PC-3 (cell line): ENCODE results near the gene SGTB. TPM values are rescaled to one million over a fixed set of nuclear protein-coding genes. Genes with fewer than 3 reads are reported as not detected.

Source experiments
- ATAC-seq: fragments of 200-7000 bp; cut with Tn5 transposase; 2 replicates; pipeline ENCODE4 v1.9.1; 2020; ENCODE audit warnings: mild to moderate bottlenecking, moderate library complexity
- BruUV-seq: library from RNA; stranded (reverse); fragments of 400-500 nt; replicated peaks from 2 replicates; lab custom pipeline; 2021; lab: Mats Ljungman, UMichigan
- CTCF ChIA-PET: fragments of 300-600 bp; sonication (Branson Sonifier 250); formaldehyde crosslinking; loops from one replicate; lab custom pipeline; 2022; ENCODE audit warnings: antibody characterized with exemption; lab: Charles Lee
- POLR2A ChIA-PET: fragments of 300-600 bp; sonication (Branson Sonifier 250); formaldehyde crosslinking; loops from one replicate; lab custom pipeline; 2022; ENCODE audit warnings: antibody characterized with exemption; ENCODE audit not compliant: unreplicated experiment; lab: Charles Lee
- DNase-seq: peaks from one replicate; pipeline ENCODE4 v3.0.0-alpha.2; 2015
- H2AFZ ChIP-seq: fragments of 300-600 bp; sonication (generic); 2 replicates; pipeline ENCODE4 v1.6.0; 2016; ENCODE audit warnings: antibody characterized with exemption, low read length
- H3F3A ChIP-seq: fragments of 300-600 bp; sonication (generic); one replicate; pipeline ENCODE4 v1.6.0; 2017; ENCODE audit warnings: antibody characterized with exemption, low read length, control low read depth, mild to moderate bottlenecking; ENCODE audit not compliant: unreplicated experiment
- H3K27ac ChIP-seq: fragments of 300-600 bp; sonication (generic); 2 replicates; pipeline ENCODE4 v1.5.1; 2016; ENCODE audit warnings: mild to moderate bottlenecking, low read length
- H3K27me3 ChIP-seq: fragments of 300-600 bp; sonication (generic); 2 replicates; pipeline ENCODE4 v1.6.1; 2016; ENCODE audit warnings: low read length, mixed read lengths
- H3K36me3 ChIP-seq: fragments of 300-600 bp; sonication (generic); 2 replicates; pipeline ENCODE4 v1.6.1; 2016; ENCODE audit warnings: low read depth, mixed run types, low read length, mixed read lengths
- H3K4me1 ChIP-seq: fragments of 300-600 bp; sonication (generic); 2 replicates; pipeline ENCODE4 v1.5.1; 2016; ENCODE audit warnings: low read length; ENCODE audit not compliant: insufficient read depth
- H3K4me2 ChIP-seq: fragments of 300-600 bp; sonication (generic); 2 replicates; pipeline ENCODE4 v1.6.0; 2016; ENCODE audit warnings: low read length
- H3K4me3 ChIP-seq: fragments of 300-600 bp; sonication (generic); 2 replicates; pipeline ENCODE4 v1.5.1; 2016; ENCODE audit warnings: mild to moderate bottlenecking, low read length, mixed read lengths
- H3K79me2 ChIP-seq: fragments of 300-600 bp; sonication (generic); 2 replicates; pipeline ENCODE4 v1.6.1; 2017; ENCODE audit warnings: low read length, mixed read lengths
- H3K9ac ChIP-seq: fragments of 300-600 bp; sonication (generic); 2 replicates; pipeline ENCODE4 v1.6.0; 2016; ENCODE audit warnings: mild to moderate bottlenecking, low read length
- H3K9me2 ChIP-seq: fragments of 300-600 bp; sonication (generic); replicated peaks from 2 replicates; pipeline ENCODE4 v1.6.1; 2016; ENCODE audit warnings: mixed run types, low read length, mixed read lengths
- H3K9me3 ChIP-seq: fragments of 300-600 bp; sonication (generic); 2 replicates; pipeline ENCODE4 v1.6.1; 2016; ENCODE audit warnings: low read length, mixed read lengths
- H4K20me1 ChIP-seq: fragments of 300-600 bp; sonication (generic); 2 replicates; pipeline ENCODE4 v1.6.1; 2016; ENCODE audit warnings: low read length, mixed read lengths
- EZH2 ChIP-seq: fragments of 300-600 bp; sonication (generic); IDR thresholded peaks from one replicate; pipeline ENCODE4 v1.6.1; 2017; ENCODE audit warnings: antibody characterized with exemption, mild to moderate bottlenecking, low read length; ENCODE audit not compliant: unreplicated experiment
- EZH2phosphoT487 ChIP-seq: fragments of 300-600 bp; sonication (generic); IDR thresholded peaks from 2 replicates; pipeline ENCODE4 v1.6.1; 2018; ENCODE audit warnings: mild to moderate bottlenecking, antibody characterized with exemption, low read length, borderline replicate concordance
- intact Hi-C: fragments of 100-400 bp; cut with micrococcal nuclease; formaldehyde crosslinking; loops from 2 replicates; pipeline ENCODE4 v1.9.0; 2023
- total RNA-seq: library from RNA; depleted of rRNA; stranded (reverse); fragments of >200 nt; gene quantifications from 2 replicates; pipeline ENCODE4 v1.2.3, GENCODE V29; 2014
- TF ChIP-seq, protein P1 (sequence below): fragments of 300-600 bp; sonication (generic); conservative IDR thresholded peaks from 2 replicates; pipeline ENCODE4 v1.5.1; 2017; ENCODE audit warnings: antibody characterized with exemption, low read depth, mild to moderate bottlenecking, low read length

Gene SGTB
- total RNA-seq, 1 experiment from 2014 or later = 1.1 TPM

DNA sequence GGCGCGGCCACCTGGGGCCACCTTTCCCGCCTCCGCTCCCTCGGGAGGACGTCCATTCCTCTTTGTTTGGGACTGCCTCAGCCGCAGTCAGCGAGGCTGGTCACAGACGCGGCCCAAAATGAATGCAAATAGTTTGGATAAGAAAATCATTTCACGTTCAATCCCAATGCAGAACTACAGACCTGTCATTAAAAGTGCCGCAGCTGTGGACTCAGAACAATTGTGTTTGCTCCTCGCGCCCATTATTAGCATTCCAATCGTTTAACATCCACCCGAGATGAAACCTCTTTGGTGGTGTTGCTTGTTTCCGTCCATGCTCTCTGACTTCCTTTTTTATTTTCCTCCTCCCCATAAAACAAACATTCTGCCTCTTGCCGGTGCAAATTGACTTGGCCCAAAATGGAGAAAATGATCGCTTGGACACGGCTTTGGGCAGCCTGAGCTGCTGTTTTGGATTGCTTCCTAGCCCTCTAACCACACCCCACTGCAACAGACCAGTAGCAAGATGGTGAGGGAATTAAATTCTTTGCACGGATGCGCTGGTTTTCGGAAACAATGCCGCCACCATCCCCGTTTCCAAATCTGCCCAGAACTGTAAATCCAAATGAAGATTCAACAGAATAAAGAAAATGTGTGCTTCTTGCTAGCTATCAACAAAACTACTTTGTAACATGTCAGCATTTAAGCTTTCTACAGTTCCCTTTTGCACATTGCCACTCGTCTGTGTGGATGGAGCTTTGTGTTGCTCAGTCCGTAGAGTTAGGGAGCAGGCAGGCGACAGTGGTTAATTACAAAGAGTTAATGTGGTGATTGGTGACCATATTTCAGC is 880 bp upstream of the SGTB start:
- TF ChIP-seq EZH2 (no peak), EZH2phosphoT487 (no peak)
- TF ChIP-seq, protein P1, sequence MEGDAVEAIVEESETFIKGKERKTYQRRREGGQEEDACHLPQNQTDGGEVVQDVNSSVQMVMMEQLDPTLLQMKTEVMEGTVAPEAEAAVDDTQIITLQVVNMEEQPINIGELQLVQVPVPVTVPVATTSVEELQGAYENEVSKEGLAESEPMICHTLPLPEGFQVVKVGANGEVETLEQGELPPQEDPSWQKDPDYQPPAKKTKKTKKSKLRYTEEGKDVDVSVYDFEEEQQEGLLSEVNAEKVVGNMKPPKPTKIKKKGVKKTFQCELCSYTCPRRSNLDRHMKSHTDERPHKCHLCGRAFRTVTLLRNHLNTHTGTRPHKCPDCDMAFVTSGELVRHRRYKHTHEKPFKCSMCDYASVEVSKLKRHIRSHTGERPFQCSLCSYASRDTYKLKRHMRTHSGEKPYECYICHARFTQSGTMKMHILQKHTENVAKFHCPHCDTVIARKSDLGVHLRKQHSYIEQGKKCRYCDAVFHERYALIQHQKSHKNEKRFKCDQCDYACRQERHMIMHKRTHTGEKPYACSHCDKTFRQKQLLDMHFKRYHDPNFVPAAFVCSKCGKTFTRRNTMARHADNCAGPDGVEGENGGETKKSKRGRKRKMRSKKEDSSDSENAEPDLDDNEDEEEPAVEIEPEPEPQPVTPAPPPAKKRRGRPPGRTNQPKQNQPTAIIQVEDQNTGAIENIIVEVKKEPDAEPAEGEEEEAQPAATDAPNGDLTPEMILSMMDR = no peak
- H2AFZ ChIP-seq = peak overlapping the region; percentile 68
- peak overlapping the region; percentile 56 for H3K9ac ChIP-seq
- no peaks in the 10 kb centered on the region for H4K20me1 ChIP-seq
- no peaks in the 10 kb centered on the region for H3K9me3 ChIP-seq
- H3K4me3 ChIP-seq = peak overlapping the region; percentile 81
- no peaks in the 10 kb centered on the region for H3K4me1 ChIP-seq
- intact Hi-C loops = loop anchor here (5.0 to 10.0 kb wide), 2 partner anchors 205 to 442 kb away; partner anchors contain the start of gene ERBIN
- ATAC-seq (peak; percentile 55), DNase-seq (peak; percentile 34)
- no peaks in the 10 kb centered on the region for H3K27me3 ChIP-seq
- BruUV-seq = TSS peak; percentile 72
- H3K27ac ChIP-seq = peak overlapping the region; percentile 18; the same call in 1 of the 2 replicates
- ChIA-PET CTCF (no interaction called here), POLR2A (interaction anchor here (0.5 kb wide), 1 partner anchor 822 kb away, joined by 8 read pairs; no protein-coding TSS in a partner anchor)
- peaks cover 44% of the 10 kb centered on the region for H3K79me2 ChIP-seq
- H3K9me2 ChIP-seq = no peaks in the 10 kb centered on the region
- H3F3A ChIP-seq = no peaks in the 10 kb centered on the region
- H3K36me3 ChIP-seq = no peaks in the 10 kb centered on the region
- H3K4me2 ChIP-seq = peak overlapping the region; percentile 70

DNA sequence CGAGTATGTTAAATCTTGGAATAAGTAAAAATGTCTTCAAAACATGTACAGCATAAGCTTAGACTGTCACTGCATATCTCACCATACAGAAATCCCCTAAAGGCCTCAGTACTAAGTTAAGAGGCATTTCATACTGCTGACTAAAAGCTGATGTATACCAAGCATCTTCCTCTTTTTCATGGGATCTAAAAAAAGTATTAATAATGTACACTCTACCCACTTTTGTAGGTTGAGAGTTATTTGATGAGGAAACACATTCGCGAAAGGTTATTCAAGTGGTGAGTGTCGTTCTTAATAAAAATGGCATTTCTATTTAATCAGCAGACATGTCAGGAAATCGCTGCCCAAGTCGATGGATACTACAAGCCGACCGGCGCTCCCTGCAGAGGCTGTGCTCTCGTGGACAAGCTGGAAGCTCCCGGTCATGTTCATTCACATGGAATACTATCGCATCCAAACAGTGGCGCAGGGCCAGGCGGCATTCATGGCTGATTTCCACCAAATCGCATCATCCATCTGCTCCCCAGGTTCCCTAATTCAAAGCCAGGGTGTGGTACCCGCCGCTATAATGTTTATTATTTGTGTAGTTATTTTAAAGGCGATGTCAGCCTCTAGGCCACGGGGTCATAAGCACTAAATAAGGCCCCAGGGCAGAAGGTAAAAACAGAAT is 724 bp downstream of the SGTB start:
- intact Hi-C loops = loop anchor here (5.0 to 10.0 kb wide), 2 partner anchors 206 to 444 kb away; partner anchors contain the start of gene ERBIN
- Histone ChIP-seq H2AFZ (peak overlapping the region; percentile 87), H3K4me3 (peak overlapping the region; percentile 81), H3K4me1 (no peaks in the 10 kb centered on the region), H3K27me3 (no peaks in the 10 kb centered on the region), H3K9me2 (no peaks in the 10 kb centered on the region), H3K9ac (0 out of 2 replicates have a peak overlapping the region, but pooled peaks have one; percentile 17), H3K36me3 (no peaks in the 10 kb centered on the region), H4K20me1 (no peaks in the 10 kb centered on the region), H3K9me3 (no peaks in the 10 kb centered on the region), H3K4me2 (peak overlapping the region; percentile 85), H3K27ac (no peak overlapping the region), H3F3A (no peaks in the 10 kb centered on the region), H3K79me2 (peaks cover 29% of the 10 kb centered on the region)
- peak; percentile 28 for ATAC-seq
- DNase-seq = peak; percentile 43
- BruUV-seq = no TSS peak
- ChIA-PET POLR2A (no interaction called here), CTCF (no interaction called here)
- TF ChIP-seq EZH2phosphoT487 (no peak), EZH2 (no peak)
- TF ChIP-seq, protein P1 = no peak
